Neural progenitor cell (in vitro differentiated cells): Measurements from ENCODE around the gene COL26A1.

ENCODE experiments used
- CTCF ChIP-seq: fragments of 200-600 bp; sonication (generic); IDR thresholded peaks from 2 replicates; pipeline ENCODE4 v1.5.1; 2017; ENCODE audit warnings: antibody characterized with exemption, mild to moderate bottlenecking
- EZH2 ChIP-seq: fragments of 200-600 bp; sonication (generic); IDR thresholded peaks from 2 replicates; pipeline ENCODE4 v1.6.1; 2017; ENCODE audit warnings: antibody characterized with exemption, mild to moderate bottlenecking, moderate library complexity
- EZH2phosphoT487 ChIP-seq: fragments of 200-600 bp; sonication (generic); IDR thresholded peaks from 2 replicates; pipeline ENCODE4 v1.6.1; 2017; ENCODE audit warnings: antibody characterized with exemption

DNA sequence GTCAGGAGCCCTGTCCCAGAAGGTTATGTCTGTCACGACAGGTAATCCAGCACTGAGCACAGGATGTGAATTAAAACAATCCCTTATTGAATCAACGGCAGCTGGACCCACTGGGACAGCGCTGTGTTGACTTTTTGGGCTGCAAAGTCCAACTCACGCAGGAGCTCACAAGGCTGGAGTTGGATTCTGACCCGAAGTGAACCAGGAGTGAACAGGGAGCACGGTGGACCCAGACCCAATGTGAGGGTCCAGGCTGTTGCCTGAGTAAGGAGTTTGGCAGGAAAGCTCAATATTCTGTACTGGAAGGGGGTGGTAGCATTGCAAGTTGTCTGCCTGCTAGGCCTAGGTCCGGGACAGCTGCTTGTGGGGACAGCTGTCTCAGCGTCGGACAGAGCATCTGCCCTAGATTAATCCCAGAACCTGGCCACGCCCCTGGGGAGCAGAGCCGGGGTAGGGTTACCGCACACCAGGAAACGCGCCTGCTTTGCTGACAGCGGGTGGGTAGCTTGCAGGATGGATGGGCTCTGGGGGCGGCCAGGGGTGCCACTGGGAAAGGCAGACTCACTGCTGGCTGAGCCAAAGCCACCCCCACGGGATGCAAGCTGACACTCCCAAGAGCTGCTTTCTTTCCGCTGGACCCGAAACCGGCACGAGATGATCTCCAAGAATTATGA is 24.0 kb downstream of the COL26A1 start:
- no peak for TF ChIP-seq CTCF
- no peak for TF ChIP-seq EZH2phosphoT487
- TF ChIP-seq EZH2: no peak
